Fibroblast of mammary gland (primary cell): ENCODE data around the gene KATNAL1.

Source experiments
- DNase-seq: peaks from one replicate; pipeline ENCODE4 v3.0.0-alpha.2; 2010; ENCODE audit warnings: low read depth
- H3K4me3 ChIP-seq: 2 replicates; pipeline ENCODE4 v1.5.1; 2011; ENCODE audit warnings: low read depth, mild to moderate bottlenecking, low read length, moderate library complexity; ENCODE audit not compliant: control insufficient read depth
- TF ChIP-seq, protein P1 (sequence below): conservative IDR thresholded peaks from 2 replicates; pipeline ENCODE4 v1.5.1; 2011; ENCODE audit warnings: low read depth, low read length, inconsistent platforms; ENCODE audit not compliant: control insufficient read depth, insufficient read depth

Gene KATNAL1

DNA sequence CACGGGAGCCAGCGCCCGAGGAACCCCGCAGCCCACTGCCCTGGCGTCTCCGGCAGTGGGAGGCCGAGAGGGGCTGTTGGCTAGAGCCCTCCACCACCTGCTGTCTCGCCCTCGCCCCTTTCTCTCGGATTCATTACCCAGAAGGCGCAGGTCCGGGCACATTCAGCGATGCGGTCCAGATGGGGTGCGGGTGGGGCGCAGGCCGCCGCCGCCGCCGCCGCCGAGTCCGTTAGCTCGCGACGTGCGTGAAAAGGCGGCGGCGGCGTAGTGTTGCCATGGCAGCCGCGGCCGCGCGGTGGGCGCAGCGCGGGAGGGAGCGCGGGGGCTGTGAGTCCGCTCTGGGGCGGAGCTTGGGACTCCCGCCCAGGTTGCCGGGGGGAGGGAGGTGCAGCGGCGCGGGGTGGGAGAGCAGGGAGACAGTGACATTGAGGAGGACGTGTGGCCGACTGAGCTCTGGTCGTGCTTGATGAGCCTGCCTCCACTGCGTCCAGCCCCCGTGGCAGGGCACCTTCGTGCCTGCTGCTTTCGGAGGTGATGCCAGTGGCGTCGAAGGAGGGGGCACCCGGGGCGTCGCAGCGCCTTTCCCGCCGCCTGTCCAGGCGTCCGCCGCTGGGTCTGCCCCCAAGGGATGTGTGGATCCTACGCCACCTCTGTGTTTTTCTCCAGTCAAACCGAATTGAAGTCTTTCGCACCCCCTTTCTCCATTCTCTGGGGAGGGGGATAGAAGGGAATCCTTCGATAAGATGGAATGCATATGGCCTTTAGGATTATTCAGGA lies at the start of gene KATNAL1:
Gene KATNAL1, minus strand, starts transcription at position 358 of the 777 bp plus-strand sequence. CDS start 23,774 bp downstream, outside the sequence.
- TF ChIP-seq, protein P1, sequence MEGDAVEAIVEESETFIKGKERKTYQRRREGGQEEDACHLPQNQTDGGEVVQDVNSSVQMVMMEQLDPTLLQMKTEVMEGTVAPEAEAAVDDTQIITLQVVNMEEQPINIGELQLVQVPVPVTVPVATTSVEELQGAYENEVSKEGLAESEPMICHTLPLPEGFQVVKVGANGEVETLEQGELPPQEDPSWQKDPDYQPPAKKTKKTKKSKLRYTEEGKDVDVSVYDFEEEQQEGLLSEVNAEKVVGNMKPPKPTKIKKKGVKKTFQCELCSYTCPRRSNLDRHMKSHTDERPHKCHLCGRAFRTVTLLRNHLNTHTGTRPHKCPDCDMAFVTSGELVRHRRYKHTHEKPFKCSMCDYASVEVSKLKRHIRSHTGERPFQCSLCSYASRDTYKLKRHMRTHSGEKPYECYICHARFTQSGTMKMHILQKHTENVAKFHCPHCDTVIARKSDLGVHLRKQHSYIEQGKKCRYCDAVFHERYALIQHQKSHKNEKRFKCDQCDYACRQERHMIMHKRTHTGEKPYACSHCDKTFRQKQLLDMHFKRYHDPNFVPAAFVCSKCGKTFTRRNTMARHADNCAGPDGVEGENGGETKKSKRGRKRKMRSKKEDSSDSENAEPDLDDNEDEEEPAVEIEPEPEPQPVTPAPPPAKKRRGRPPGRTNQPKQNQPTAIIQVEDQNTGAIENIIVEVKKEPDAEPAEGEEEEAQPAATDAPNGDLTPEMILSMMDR, result no peak
- peak; percentile 53 for DNase-seq
- peak within 1 kb of the TSS; percentile 88 for H3K4me3 ChIP-seq

DNA sequence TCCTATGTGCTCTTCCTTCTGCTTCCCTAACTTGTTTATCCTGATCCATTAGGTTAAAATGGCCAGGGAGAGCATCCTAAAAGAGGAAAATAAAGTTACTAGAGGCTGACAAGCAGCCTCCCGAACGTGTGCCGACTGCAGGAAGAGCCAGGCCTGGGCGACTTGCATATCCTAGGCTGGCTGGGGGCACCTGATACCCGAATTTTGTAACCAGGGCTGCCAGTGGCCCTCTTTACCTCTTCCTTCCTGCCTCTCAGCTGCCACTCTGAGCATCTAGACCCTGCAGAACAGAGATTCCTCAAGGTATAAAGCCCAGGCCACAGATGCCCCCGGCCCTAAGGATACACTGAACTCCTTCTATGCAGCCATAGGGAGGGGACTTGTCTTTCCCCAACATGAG lies 48.5 kb upstream of the KATNAL1 start:
- TF ChIP-seq, protein P1, result no peak
- no peak for DNase-seq
- no peak overlapping the region for H3K4me3 ChIP-seq

DNA sequence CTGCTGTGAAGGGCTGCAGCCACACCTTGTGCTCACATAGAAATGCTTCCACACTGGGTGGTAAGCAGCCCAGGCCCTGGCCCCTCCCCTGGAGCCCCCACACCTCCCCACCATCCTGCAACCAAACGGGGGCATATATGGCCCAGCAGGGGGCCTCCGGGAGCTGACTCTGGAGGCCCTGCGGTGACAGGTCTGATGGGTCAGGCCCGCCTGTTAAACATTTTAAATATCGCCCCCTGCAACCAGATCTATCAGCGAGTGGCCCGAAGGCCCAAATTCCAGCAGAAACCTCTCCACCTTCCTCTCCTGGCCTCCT lies 48.0 kb upstream of the KATNAL1 start:
- no peak for DNase-seq
- H3K4me3 ChIP-seq, result no peak overlapping the region
- TF ChIP-seq, protein P1, result no peak

DNA sequence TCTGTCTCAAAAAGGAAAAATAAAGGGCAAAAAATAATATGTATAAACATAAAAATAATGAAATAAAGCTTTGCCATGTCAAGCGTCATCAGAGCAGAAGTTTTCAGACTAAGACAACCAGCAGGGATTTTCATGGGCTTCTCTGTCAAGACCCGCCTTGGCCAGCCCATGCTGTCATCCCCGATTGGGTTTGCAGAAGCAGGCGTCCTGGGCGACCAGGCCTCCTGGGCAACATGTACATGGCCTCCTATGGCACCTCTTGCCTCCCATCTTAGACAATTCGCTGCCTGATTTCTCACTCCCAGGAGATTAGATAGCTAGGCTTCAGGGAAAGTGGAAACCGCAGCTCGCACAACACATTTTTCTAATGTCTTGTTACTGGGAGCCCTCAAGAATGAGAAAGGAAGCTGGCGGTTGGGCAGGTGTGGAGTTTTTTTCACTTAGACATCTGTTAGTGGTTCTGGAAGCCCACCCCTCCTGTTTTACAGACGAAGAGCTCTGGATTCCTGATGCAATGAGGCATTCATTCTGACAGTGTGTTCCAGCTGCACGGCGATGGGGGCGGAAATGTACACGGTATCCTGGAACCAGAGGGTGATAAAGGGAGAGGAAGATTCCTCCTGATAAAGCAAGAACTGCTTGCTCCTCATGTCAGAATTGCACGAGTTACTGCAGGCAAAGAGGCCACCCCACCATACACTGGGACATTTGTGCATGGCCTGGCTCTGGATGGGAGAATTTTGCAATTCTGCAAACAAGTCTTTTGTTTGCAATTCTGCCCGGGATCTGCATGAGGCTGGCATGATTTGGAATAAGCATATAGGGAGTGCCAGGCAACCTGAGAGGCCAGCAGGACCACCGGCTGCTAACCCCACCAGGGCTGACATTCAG lies 47.4 kb upstream of the KATNAL1 start:
- TF ChIP-seq, protein P1, result no peak
- DNase-seq, result no peak
- no peak overlapping the region for H3K4me3 ChIP-seq

DNA sequence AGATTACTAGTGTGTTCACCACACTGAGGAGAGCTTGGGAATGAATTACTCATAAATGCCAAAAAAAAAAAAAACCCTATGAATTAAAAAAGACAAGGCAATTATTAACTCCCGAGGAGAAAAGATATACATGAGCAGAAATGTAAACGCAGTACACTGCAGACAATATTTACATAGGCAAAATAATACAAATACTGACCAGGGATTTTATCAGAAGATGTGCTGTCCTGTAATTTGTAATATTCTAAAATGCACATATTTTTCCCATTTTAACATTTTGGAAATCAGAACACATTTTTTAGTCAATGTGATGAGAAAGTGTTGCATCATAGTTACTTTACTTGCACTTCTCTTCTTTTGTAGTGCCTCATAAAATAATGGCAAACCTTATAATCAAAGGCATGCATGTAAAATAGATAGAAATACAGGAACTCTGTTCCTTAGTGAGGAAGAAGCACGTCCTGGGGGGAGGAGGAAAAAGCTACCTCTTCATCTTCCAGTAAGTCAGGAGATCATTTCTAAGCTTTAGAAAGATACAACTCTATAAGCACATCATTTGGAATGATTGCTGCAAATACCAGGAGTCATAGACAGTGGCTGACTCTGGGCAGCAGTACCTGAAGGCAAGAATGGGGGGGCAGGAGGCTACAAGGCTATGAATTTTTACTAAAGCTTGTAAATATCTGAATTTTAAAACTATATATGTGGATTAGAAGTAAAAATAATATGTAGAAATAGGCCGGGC lies 46.3 kb upstream of the KATNAL1 start:
- H3K4me3 ChIP-seq, result no peak overlapping the region
- no peak for DNase-seq
- TF ChIP-seq, protein P1, result no peak

DNA sequence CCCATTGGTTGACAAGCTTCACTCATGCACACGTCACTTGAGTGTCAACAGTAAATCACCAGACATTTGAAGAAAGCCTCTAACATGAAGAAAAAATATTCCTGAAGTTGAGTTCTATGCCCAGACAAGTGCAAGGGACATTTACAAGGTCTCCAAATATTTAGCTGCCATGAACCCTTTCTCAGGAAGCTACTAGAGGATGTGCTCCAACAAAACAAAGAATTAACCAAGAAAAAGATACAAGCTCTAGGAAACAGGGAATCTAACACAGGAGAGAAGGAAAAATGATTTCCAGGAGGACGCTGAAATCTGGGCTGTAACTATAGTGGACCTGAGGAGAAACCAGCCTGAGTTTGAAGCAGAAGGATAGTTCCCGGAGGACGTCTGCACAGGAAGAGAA lies 45.7 kb upstream of the KATNAL1 start:
- no peak overlapping the region for H3K4me3 ChIP-seq
- TF ChIP-seq, protein P1, result no peak
- no peak for DNase-seq
